Psoas muscle (tissue), 8 donors: ENCODE results near the gene RPP25. TPM values are rescaled to one million over a fixed set of nuclear protein-coding genes. Genes with fewer than 3 reads are reported as not detected.

ENCODE experiments used
- ATAC-seq, 4 donors: fragments of 200-7000 bp; cut with Tn5 transposase; one replicate each; pipeline ENCODE4 v1.9.1; 2020; ENCODE audit warnings: moderate library complexity in 3 of 4, mild to moderate bottlenecking in 2 of 4
- DNase-seq, 2 donors: peaks; one replicate each; pipeline ENCODE4 v3.0.0-alpha.2; 2020
- H3K27ac ChIP-seq: fragments of 200-600 bp; one replicate; pipeline ENCODE4 v1.8.0; 2022
- H3K27me3 ChIP-seq, 3 donors: fragments of 200-600 bp in 1 of 3; one replicate each; pipeline versions ENCODE4 v1.6.1 to v1.8.0; 2013 to 2022; ENCODE audit warnings: low read length in 2 of 3, mild to moderate bottlenecking in 2 of 3, moderate library complexity in 1 of 3; ENCODE audit not compliant: insufficient read depth in 3 of 3
- H3K36me3 ChIP-seq, 2 donors: fragments of 200-600 bp in 1 of 2; one replicate each; pipeline versions ENCODE4 v1.6.1 to v1.8.0; 2013 to 2022; ENCODE audit warnings: low read depth in 1 of 2, mild to moderate bottlenecking in 1 of 2, moderate library complexity in 1 of 2; ENCODE audit not compliant: insufficient read depth in 1 of 2
- H3K4me1 ChIP-seq: fragments of 200-600 bp; one replicate; pipeline ENCODE4 v1.8.0; 2022
- H3K4me3 ChIP-seq: fragments of 200-600 bp; one replicate; pipeline ENCODE4 v1.8.0; 2022; ENCODE audit warnings: mild to moderate bottlenecking
- H3K9me3 ChIP-seq: fragments of 200-600 bp; one replicate; pipeline ENCODE4 v1.8.0; 2022
- CTCF ChIP-seq: fragments of 200-600 bp; IDR thresholded peaks from one replicate; pipeline ENCODE4 v1.8.0; 2022; ENCODE audit warnings: antibody characterized with exemption
- WGBS, 3 donors: extraction: QIAGEN DNeasy Blood & Tissue Kit; methylation state at CpG; one replicate each; pipeline versions ENCODE4 v1.1.6 to v1.1.7; 2013; 5-methylcytosine and 5-hydroxymethylcytosine counted together
- intact Hi-C, 2 donors: fragments of 100-400 bp; cut with DNase I; formaldehyde crosslinking; loops; one replicate each; pipeline versions ENCODE4 v1.11.0 to v1.14.2; 2022
- polyA plus RNA-seq, 3 donors: library from polyadenylated mRNA; stranded (reverse); fragments of 200-250 nt; gene quantifications; one replicate each; pipeline ENCODE4 v1.2.3, GENCODE V29; 2013
- total RNA-seq, 4 donors: library from RNA; stranded (reverse); fragmentation: NEBNext Ultra II Directional in 2 of 4; extraction: Animal tissue kit (Norgen Biotek cat#: 25700) in 2 of 4; gene quantifications; one replicate each; pipeline versions ENCODE4 v1.2.1 to v1.2.4, GENCODE V29; 2021 to 2023
- donor health status: healthy with polysubstance abuse.
- donor health status: DM: no; HTN: no; CAD: no; lungs with moderate emphysema.
- donor health status: Bipolar disorder and iron deficiency.
- donor health status: healthy.
- donor health status: DM: yes; HTN: yes; CAD: no.
- donor health status: DM: no; HTN: no; CAD: no.
- donor health status: DM: no; HTN: no; CAD: no.
- donor health status: DM: yes; HTN: yes; CAD: no.

The RPP25 gene
- total and polyA plus RNA-seq, 7 donors, result 0.64 to 11.6 (median 1.7) TPM

GRCh38 chr15:74962219-74962618 lies 5.6 kb upstream of the RPP25 start:
- no peak for TF ChIP-seq CTCF
- WGBS, 3 donors, result 82 to 86% (median 85%) methylated on average over 8 of the region's 8 CpGs
- no peaks in the 10 kb centered on the region for H3K9me3 ChIP-seq
- H3K27me3 ChIP-seq, result peaks cover 0 to 27% (median 16%) of the 10 kb centered on the region in 3 donors
- ATAC-seq, result no peak
- H3K27ac ChIP-seq, result no peak overlapping the region
- peaks cover 16% of the 10 kb centered on the region for H3K4me1 ChIP-seq
- no peak overlapping the region for H3K4me3 ChIP-seq
- intact Hi-C loops, result no loop called here
- H3K36me3 ChIP-seq, result no peaks in the 10 kb centered on the region
- DNase-seq, result no peak

GRCh38 chr15:74961616-74962015 lies 5.0 kb upstream of the RPP25 start:
- TF ChIP-seq CTCF, result no peak
- intact Hi-C loops, result no loop called here

GRCh38 chr15:74960995-74961588 lies 4.5 kb upstream of the RPP25 start:
- TF ChIP-seq CTCF, result no peak
- ATAC-seq, result no peak
- 60% methylated on average over 3 of the region's 3 CpGs for WGBS, 3 donors
- Histone ChIP-seq H3K9me3 (no peaks in the 10 kb centered on the region), H3K4me1 (peaks cover 25% of the 10 kb centered on the region), H3K4me3 (no peak overlapping the region), H3K27ac (no peak overlapping the region), H3K36me3 (no peaks in the 10 kb centered on the region), H3K27me3 (peaks cover 0 to 31% (median 17%) of the 10 kb centered on the region in 3 donors)
- intact Hi-C loops, result no loop called here
- no peak for DNase-seq

More at GRCh38 chr15:74961616-74962015, 5.0 kb upstream of the RPP25 start:
- DNase-seq (no peak), ATAC-seq (no peak)
- H3K9me3 ChIP-seq, result no peaks in the 10 kb centered on the region
- WGBS, 3 donors, result 56 to 68% (median 67%) methylated on average over 5 of the region's 5 CpGs
- no peak overlapping the region for H3K27ac ChIP-seq
- H3K4me1 ChIP-seq, result peaks cover 21% of the 10 kb centered on the region
- H3K36me3 ChIP-seq, result no peaks in the 10 kb centered on the region
- H3K4me3 ChIP-seq, result no peak overlapping the region
- peaks cover 0 to 31% (median 17%) of the 10 kb centered on the region in 3 donors for H3K27me3 ChIP-seq

GRCh38 chr15:74960286-74960685 lies 3.7 kb upstream of the RPP25 start:
- ATAC-seq (no peak), DNase-seq (no peak)
- Histone ChIP-seq H3K4me3 (no peak overlapping the region), H3K9me3 (no peaks in the 10 kb centered on the region), H3K27me3 (peaks cover 0 to 38% (median 17%) of the 10 kb centered on the region in 3 donors), H3K27ac (no peak overlapping the region), H3K4me1 (peaks cover 29% of the 10 kb centered on the region), H3K36me3 (no peaks in the 10 kb centered on the region)
- no peak for TF ChIP-seq CTCF
- WGBS, 3 donors, result 51 to 77% (median 55%) methylated on average over 1 of the region's 1 CpG
- intact Hi-C loops, result no loop called here

- ATAC-seq, result no peak
- intact Hi-C loops, result loop anchor here (2.0 to 10.0 kb wide), 4 partner anchors 243 to 585 kb away; no protein-coding TSS in a partner anchor
- H3K27me3 ChIP-seq, result peaks cover 0 to 46% (median 17%) of the 10 kb centered on the region in 3 donors
- H3K36me3 ChIP-seq, result no peaks in the 10 kb centered on the region
- H3K9me3 ChIP-seq, result no peaks in the 10 kb centered on the region
- H3K27ac ChIP-seq, result no peak overlapping the region
- 20 to 39% (median 29%) methylated on average over 7 to 8 of the region's 8 CpGs for WGBS, 3 donors
- H3K4me3 ChIP-seq, result no peak overlapping the region
- peaks cover 29% of the 10 kb centered on the region for H3K4me1 ChIP-seq
- no peak for DNase-seq
- no peak for TF ChIP-seq CTCF
Measured at GRCh38 chr15:74959586-74959939, 3.0 kb upstream of the RPP25 start.
